Left forelimb (tissue), 1 donor: ENCODE measurements around the gene ABT1.
"Not testable (repeated sequence)": the region's sequence is repeated elsewhere in the genome, so short reads cannot be mapped to it uniquely, and the experiment has no call there.

ENCODE experiments used
- DNase-seq: peaks from one replicate; pipeline ENCODE4 v3.0.0-alpha.2; 2018; ENCODE audit warnings: low spot score

The ABT1 gene

DNA sequence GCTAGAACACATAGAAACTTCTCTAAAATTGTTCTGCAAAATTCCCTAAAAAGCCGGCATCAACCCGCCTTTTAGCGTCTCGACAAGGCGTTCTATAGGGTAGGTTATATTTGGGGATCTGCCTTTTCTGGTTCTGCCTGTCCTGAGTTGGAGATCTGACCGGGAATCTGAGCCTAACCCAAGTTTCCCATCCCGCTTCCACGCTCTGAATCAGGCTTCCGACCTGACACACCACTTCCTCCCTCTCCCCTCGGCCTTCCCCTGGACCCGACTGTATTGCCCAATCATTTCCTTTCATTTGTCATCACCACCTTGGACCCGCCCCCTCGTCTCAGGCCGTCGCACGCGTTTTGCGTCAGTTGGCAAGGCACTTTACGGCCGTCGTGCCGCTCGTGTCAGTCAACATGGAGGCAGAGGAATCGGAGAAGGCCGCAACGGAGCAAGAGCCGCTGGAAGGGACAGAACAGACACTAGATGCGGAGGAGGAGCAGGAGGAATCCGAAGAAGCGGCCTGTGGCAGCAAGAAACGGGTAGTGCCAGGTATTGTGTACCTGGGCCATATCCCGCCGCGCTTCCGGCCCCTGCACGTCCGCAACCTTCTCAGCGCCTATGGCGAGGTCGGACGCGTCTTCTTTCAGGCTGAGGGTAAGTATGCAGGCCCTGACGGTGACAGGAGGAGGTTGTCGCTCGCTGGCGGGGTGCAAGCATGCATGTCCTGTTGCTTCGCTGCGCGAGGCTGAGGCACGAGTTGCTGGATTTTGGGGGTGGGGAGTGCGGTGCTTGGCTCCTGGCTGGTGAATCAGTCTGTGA lies at the start of gene ABT1:
TSS of gene ABT1 (plus strand) at position 375 of the 810 bp plus-strand sequence. CDS start at position 405, 30 bp downstream.
- peak; percentile 99 for DNase-seq

DNA sequence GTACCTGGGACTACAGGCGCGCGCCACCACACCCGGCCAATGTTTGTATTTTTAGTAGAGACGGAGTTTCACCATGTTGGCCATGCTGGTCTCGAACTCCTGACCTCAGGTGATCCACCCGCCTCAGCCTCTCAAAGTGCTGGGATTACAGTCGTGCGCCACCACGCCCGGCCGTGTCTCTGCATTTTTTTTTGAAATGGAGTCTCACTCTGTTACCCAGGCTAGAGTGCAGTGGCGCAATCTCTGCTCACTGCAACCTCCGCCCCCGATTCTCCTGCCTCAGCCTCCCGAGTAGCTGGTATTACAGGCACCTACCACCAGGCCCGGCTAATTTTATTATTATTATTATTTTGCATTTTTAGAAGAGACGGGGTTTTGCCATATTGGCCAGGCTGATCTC lies 49.4 kb upstream of the ABT1 start:
- not testable (repeated sequence) for DNase-seq

DNA sequence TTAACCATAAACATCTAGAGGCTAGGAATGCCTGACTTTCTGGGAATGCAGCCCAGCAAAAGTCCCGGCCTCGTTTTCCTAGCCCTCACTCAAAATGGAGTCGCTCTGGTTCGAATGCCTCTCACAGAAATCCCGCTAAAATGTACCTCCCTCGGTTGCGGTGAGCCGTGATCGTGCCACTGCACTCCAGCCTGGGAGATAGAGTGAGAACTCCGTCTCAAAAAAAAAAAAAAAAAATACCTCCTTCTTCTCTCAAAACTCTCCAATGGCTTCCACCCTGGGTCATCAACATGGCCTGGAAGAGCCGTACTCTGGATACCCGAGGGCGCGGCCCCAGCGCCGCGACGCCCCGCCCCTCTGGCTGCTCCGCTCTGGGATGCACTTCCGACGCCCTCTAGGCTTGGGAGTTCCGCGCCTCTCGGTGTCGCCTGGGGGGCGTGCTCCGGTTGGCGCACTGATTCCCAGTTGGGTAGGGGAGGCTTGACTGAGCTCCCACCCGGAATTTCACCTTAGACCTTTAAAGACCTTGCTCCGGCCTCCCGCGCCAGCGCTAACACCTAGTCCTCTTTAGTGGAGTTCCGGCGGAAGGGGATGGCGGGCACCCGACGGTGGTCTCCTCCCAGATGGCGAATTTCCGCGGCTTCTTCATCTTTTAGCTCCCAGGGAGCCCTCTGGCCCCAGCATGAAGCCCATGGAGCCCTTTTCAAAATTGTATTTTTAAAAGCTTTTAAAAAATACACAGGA lies 46.3 kb upstream of the ABT1 start:
- DNase-seq = peak; percentile 85

DNA sequence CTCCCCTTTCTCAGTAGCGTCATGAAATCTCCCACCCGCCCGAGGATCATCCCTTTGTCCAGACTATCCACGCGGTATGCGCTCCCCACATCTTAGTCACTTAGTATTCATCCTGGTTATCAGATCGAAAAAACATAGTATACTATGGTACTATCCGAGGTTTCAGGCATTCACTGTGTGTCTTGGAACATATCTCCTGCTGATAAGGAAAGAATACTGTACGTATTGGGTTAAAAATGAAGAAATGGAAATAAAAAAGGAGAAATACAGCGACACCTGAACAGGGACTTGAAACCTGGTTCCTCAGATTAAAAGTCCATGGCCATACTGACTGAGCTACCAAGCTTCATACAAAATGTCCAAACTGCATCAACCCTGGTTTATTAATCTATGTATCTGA lies 44.5 kb upstream of the ABT1 start:
- DNase-seq = no peak

DNA sequence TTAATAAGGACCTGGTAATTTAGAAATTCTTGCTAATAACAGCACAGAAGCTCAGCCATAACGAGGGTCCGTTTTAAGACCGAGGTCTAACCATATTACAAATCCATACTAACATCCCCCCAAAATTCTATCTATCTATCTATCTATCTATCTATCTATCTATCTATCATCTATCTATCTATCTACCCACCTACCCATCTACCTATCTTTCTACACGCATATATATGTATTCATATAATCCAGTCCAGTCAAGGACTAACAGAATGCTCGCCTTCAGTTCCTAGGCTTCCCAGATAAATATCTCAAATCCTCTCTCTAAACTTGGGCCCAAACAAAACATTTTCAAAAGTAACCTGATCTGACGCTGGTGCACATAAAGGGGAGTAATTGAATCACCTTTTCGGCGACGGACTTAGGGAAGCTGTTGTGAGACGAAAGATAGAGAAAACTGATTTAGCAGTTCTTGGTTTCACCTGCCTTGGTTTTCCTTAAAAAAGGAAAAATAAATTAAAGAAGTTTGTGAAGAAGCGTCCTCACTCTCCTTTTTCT lies 44.0 kb upstream of the ABT1 start:
- no peak for DNase-seq

DNA sequence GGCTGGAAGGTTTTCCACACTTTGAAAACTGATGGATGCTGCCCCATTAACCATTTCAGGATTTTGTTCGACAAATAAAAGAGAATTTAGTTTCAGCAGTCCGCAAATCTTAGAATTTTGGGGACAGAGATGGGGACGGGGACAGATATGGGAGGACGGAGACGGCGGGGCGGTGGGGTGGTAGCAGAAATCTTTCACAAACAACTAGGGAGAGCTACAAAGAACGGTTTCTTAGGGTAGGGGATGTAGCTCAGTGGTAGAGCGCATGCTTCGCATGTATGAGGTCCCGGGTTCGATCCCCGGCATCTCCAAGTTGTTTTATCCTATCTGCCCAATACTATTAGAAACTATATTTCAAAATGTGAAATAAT lies 43.5 kb upstream of the ABT1 start:
- peak; percentile 81 for DNase-seq

DNA sequence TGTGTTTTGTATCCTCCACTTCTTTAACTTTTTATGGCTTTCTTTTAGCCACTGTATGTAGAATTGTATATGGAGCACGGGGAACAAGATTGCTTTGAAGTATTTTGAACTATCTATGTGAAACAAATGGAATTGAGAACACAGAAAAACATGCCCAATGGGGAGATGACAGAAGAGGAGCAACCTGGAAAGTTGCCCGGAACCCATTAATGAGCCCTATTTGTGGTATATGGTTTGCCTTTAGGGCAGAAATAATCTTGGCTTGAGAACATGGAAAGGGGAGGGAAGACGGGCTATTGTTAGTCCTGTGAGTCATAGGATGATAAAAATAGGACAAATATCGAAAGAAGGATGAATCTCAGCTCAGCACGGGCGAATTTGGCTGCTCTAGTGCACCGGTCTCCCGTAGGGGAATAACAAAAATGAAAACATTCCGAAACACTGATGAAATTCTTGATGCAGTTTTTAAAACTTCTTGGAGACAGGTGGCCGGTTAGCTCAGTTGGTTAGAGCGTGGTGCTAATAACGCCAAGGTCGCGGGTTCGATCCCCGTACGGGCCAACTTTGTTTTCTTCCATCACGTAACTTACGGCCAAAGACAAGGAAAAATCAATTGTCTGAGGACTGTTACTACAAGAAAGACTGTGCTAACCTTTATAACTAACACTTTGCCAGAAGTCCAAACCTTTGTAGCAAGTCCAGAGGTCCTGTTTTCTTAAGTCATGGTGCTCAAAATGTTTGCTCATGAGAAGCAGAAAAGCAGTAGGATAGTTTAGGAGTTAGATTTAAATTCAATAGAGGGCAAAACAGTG lies 42.9 kb upstream of the ABT1 start:
- DNase-seq = peak; percentile 86

DNA sequence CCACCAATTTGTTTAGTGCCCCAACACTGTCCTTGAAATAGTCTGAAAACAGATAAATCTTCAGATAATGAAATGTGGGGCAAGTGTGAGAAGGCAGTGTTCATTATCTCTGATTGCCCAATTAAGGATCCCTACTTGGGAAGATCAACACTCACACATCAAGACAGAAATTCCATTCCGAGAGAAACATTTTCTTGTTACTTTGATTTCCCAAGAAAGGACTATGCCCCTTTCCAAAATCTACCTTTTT lies 42.4 kb upstream of the ABT1 start:
- DNase-seq = no peak

DNA sequence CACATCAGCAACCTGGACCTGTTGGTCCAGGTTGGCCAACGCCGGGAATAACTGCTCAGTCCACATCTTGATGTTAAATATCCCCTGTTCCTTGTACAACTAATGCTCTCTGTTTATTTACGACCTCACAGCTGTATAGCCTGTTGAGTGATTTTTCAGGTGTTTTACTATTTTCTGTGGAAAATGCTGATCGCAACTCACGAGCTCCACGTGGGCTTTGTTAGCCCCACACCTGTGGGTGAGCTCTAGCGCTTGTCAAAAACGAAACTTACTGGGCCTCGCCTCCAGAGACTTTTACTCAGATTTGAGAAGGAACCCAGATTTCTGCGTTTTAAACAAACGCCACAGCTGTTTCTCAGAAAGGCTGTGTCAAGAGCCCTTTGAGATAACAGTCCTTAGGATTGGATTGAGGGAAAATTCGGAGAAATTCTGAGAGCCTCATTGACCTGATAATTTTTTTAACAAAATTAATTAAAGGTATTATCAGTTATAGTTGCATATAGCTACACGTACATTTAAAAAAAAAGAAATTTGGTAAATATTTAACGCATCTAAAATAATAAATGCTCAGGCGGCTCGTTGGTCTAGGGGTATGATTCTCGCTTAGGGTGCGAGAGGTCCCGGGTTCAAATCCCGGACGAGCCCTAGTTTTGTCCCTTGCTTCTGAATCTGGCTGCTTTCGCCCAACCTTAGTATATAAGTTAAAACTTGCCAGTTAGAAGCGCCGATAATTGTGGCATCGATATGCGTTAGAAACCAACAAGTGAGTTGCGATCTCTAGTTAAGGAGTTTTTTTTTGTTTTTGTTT lies 41.9 kb upstream of the ABT1 start:
- DNase-seq = no peak

DNA sequence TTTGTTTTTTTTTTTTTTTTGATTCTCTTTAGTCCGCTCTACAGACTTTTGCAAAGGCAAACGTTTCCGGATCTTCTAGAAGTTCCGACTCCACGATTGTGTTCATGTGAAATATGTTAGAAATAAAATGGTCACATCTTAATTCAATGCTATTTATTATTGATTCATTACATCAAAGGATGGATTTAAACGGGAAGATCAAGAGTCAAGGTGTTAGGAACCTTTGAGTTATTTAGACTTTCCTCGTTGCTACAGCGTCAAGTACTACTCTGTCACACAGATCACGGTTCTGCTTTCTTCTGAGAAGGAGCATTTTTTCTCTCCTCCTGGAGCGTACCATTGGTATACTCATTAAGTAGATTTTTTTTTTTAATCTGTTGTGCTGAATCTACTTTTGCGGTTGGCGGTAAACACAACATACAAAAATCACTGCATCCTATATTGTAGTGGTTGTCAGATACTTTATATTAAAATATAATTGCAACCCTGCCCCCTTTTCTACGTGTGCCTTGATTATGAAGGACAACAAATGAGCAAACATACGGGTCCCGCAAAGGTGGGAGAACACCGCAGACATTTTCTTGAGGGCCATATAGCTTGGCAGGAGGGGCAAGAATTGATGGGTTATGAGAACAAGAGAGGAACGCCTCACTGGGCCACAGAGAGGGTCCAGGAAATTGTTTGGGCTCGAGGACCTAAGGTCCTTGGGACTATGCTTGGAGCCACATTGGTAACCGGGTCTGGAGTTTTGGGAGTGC lies 41.1 kb upstream of the ABT1 start:
- DNase-seq = no peak

DNA sequence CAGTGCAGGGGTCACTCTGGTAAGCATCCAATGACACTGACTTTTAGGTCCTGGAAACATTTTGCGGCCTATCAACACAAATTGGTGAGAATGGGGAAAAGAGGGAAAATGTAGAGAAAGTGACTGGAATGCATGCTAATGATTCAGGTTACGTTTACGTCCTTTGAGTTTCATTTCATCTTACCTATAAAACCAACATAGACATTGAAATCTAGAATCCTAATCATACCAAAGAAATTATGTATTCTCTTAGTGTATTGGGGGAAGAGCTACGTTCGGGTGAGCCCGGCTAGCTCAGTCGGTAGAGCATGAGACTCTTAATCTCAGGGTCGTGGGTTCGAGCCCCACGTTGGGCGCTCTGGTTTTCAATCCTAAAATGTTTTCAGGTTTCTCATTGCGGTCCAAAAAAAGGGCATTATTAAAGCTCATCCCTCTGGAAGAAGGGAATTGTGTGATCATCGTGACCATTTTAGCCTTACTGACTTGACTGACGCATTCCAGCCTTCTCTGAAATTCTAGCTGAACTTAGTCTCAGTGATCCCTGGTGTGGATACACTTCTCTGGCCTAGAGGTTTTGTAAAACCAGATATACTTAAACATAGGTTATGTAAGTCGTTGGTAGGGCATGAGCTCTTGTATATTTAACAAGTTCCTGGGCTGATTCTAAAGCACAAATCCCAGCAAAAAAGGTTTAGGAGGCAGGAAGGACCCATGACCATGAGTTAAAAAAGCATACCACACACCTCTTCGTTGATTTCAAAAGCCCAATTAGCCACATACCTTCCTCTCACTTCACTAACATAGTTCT lies 40.3 kb upstream of the ABT1 start:
- DNase-seq = peak; percentile 75

DNA sequence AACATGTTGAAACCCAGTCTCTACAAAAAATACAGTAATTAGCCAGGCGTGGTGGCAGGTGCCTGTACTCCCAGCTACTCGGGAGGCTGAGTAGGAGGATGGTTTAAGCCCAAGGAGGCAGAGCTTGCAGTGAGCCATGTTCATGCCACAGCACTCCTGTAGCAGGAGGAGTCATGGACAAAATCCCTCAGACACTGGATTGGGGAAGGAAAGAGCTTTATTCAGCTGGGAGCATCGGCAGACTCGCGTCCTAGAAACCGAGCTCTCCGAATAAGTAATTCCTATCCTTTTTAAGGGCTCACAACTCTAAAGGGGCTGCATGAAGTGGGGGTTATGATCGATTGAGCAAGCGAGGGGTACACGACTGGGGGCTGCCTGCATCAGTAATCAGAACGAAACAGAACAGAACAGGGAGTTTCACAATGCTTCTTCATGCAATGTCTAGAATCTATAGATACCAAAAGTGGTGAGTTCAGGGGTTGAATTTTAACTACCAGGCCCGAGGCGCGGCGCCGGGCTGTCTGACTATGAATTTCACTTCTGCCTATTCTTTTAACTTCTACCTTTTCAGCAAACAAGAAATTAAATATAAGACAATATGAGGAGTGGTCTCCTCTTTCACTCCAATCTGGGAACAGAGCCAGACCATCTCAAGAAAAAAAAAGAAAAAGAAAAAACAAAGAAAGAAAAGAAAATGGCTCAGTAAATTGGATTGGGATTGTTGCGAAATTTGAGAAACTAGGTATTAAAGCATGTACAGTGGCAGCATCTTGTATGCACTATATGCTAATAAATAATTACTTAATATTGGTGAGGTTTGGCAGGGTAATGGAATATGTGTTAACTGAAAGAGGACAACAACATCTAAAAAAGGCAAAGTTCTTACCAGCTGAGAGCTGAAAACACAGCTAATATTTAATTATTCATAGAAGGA lies 35.0 kb upstream of the ABT1 start:
- DNase-seq = no peak

DNA sequence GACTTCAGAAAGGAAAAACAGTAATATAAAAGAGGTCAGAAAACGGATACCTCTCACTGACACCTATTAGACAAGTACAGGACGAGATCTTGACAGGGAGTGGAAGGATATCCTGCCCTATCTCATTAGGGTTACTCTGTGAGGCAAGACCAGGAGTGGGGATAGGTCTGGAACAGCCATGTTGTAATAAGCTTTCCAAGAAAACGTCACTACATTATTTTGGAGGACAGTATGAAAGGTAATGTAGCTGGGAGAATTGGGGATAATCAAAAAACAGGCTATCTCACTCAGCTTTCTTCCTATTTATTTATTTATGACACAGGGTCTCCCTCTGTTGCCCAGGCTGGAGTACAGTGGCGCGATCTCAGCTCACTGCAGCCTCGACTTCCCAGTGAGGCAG lies 33.3 kb upstream of the ABT1 start:
- DNase-seq = no peak

DNA sequence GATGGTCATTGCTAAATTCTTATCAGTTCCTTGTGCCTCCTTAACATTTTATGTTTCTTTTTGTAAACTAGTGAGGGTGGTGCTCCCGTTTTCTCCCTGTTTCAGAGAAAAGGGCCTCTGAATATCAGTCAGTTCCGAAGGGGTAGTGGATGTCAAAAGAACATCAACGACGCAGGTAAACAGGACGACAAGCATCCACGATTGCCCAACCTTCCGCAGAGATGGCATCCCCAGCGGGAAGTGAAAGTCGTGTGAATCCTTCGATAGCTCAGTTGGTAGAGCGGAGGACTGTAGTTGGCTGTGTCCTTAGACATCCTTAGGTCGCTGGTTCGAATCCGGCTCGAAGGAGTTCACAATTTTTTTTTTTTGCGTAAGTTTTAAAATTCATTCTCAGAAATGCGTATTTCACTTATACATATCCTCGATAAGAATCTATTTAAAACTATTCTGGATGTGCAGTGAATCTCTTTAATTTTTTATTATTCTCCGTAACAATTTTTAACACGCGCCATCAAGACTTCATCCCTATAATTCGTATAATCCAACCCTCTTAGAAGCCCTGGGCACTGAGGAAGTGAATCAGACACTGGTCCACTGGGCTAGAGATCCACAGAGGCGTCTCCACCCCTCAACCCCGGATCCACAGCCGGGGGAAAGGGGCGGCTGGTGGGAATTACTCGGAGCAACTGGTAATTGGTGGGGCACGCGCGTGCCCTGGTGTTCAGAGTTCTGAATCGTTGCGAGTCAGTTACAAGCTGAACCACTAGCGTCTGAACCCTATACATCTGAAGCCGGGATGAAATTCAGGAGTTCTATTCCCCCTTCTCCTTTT lies 27.9 kb upstream of the ABT1 start:
- DNase-seq = peak; percentile 97

DNA sequence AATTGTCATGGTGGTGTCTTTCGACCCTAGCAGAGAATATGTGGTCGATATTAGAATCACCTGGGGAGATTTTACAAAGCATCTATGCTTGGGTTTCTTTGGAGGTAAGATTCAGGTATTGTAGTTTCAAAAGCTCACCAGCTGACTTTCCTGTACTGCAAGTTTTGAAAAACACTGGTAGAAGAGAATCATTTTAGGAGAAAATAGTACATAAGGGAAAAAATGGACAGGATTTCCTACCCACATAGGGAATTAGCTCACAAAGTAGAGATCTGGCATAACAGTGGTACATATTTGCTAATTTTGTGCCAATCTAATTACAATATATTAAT lies 27.4 kb upstream of the ABT1 start:
- DNase-seq = no peak

DNA sequence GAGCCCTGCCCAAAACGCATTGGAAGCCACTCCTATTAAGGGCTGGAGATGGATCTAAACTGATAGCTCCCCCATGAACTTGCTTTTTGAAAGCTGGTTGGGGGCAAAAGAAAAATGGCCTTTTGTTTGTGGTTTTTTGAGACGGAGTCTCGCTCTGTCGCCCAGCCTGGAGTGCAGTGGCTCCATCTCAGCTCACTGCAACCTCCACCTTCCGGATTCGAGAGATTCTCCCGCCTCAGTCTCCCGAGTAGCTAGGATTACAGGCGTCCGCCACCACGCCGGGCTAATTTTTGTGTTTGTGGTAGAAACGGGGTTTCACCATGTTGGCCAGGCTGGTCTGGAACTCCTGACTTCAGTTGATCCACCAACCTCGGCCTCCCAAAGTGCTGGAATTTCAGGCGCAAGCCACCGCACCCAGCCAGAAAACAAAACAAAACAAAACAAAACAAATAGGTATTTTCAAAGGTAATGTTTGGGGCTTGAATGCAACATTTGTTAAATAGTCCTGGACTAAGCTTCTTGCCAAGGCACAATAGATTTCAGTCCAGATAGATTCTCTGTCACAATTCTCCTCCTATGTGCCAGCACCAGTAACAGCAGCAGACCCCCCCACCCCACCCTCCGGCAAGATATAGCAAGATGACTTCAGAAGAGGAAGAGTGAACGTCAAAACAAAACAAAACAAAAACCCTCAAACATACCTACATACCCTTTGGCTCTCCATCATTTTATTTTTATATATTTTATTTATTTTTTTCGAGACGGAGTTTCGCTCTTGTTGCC lies 26.5 kb upstream of the ABT1 start:
- no peak for DNase-seq

DNA sequence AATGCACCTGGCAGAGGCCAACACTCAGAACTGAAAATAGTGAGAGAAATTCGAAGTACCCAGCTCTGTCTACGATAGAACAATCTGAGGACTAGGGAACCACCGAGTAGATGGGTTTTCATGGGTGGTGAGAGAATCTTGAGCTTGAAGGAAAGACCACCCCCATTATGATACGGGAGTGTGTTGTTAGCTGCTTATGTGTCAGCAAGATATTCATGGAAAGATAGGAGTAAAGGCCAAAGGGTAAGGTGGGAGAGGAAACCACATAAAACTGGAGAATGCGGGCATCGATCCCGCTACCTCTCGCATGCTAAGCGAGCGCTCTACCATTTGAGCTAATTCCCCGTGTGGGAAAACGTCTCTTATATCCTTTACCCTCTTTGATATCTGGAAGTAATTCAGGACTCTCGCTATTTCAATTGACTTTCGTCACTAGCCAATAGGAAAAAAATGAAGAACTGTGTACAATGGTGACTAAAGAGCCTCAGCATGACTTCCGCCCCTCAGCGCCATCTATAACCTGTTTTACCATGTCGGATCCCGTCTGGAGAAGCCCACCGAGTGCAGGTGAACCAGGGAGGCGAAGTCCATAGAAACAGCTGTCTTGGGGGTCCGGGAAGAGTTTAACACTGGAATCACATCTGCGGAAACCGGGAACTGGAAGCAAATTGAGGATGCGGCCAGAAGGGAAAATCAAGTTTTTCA lies 25.0 kb upstream of the ABT1 start:
- DNase-seq = no peak
